Neuronal stem cell (in vitro differentiated cells): ENCODE data around the gene ALLC. TPM values are rescaled to one million over a fixed set of nuclear protein-coding genes. Genes with fewer than 3 reads are reported as not detected.
"Not testable (repeated sequence)": the region's sequence is repeated elsewhere in the genome, so short reads cannot be mapped to it uniquely, and the experiment has no call there.

Experiments
- DNase-seq: peaks from one replicate; pipeline ENCODE4 v3.0.0-alpha.2; 2013; ENCODE audit warnings: low spot score
- H2AFZ ChIP-seq: one replicate; pipeline ENCODE4 v1.6.1; 2013; ENCODE audit warnings: mild to moderate bottlenecking, low read length, inconsistent platforms
- H2AK5ac ChIP-seq: 2 replicates; pipeline ENCODE4 v1.6.1; 2013; ENCODE audit warnings: low read depth, mild to moderate bottlenecking, inconsistent platforms, low read length, moderate library complexity, mixed read lengths
- H2BK120ac ChIP-seq: 2 replicates; pipeline ENCODE4 v1.6.1; 2013; ENCODE audit warnings: low read depth, mild to moderate bottlenecking, inconsistent platforms, low read length, moderate library complexity, mixed read lengths
- H2BK12ac ChIP-seq: one replicate; pipeline ENCODE4 v1.6.1; 2013; ENCODE audit warnings: low read length, inconsistent platforms
- H2BK15ac ChIP-seq: 2 replicates; pipeline ENCODE4 v1.6.1; 2013; ENCODE audit warnings: mild to moderate bottlenecking, low read length, inconsistent platforms, mixed read lengths
- H2BK5ac ChIP-seq: one replicate; pipeline ENCODE4 v1.6.1; 2013; ENCODE audit warnings: inconsistent platforms, mild to moderate bottlenecking, low read length, moderate library complexity
- H3K14ac ChIP-seq: one replicate; pipeline ENCODE4 v1.6.1; 2013; ENCODE audit warnings: low read length, inconsistent platforms
- H3K18ac ChIP-seq: 2 replicates; pipeline ENCODE4 v1.6.1; 2013; ENCODE audit warnings: low read length, inconsistent platforms
- H3K23ac ChIP-seq: 2 replicates; pipeline ENCODE4 v1.6.1; 2013; ENCODE audit warnings: low read depth, mild to moderate bottlenecking, mixed read lengths, low read length, inconsistent platforms; ENCODE audit not compliant: poor library complexity
- H3K27ac ChIP-seq: replicated peaks from 3 replicates; pipeline ENCODE4 v1.5.1; 2013; ENCODE audit warnings: low read length, inconsistent platforms
- H3K27me3 ChIP-seq, 3 experiments: 2 replicates each; pipeline ENCODE4 v1.6.1; 2013; ENCODE audit warnings: low read length in 3 of 3, mild to moderate bottlenecking in 2 of 3, inconsistent platforms in 1 of 3, low read depth in 1 of 3, mixed read lengths in 1 of 3, moderate library complexity in 1 of 3; ENCODE audit not compliant: control insufficient read depth in 3 of 3, insufficient read depth in 3 of 3
- H3K36me3 ChIP-seq, 2 donors: replicated peaks in 1 of 2; 2 replicates each; pipeline ENCODE4 v1.6.1; 2013; ENCODE audit warnings: low read length in 2 of 2; ENCODE audit not compliant: control insufficient read depth in 2 of 2, insufficient read depth in 2 of 2
- H3K4ac ChIP-seq: 2 replicates; pipeline ENCODE4 v1.6.1; 2013; ENCODE audit warnings: inconsistent platforms, mild to moderate bottlenecking, low read length, moderate library complexity
- H3K4me1 ChIP-seq, 2 donors: 1 replicate in 1 of 2; 2 replicates in 1 of 2; pipeline ENCODE4 v1.6.1; 2013; ENCODE audit warnings: low read length in 2 of 2, low read depth in 1 of 2; ENCODE audit not compliant: control insufficient read depth in 2 of 2, insufficient read depth in 1 of 2
- H3K4me2 ChIP-seq: one replicate; pipeline ENCODE4 v1.6.1; 2013; ENCODE audit warnings: mild to moderate bottlenecking, low read length, inconsistent platforms; ENCODE audit not compliant: insufficient read depth, poor library complexity, severe bottlenecking
- H3K4me3 ChIP-seq, 2 donors: 2 replicates each; pipeline ENCODE4 v1.5.1; 2013; ENCODE audit warnings: low read length in 2 of 2, mild to moderate bottlenecking in 2 of 2, inconsistent platforms in 1 of 2, moderate library complexity in 1 of 2
- H3K79me1 ChIP-seq: one replicate; pipeline ENCODE4 v1.6.1; 2013; ENCODE audit warnings: low read depth, mild to moderate bottlenecking, inconsistent platforms, low read length, moderate library complexity
- H3K9ac ChIP-seq: one replicate; pipeline ENCODE4 v1.6.1; 2013; ENCODE audit warnings: mild to moderate bottlenecking, low read depth, low read length, inconsistent platforms; ENCODE audit not compliant: poor library complexity
- H3K9me3 ChIP-seq, 2 donors: replicated peaks in 1 of 2; 2 replicates each; pipeline versions ENCODE3 to v1.6.1; 2013; ENCODE audit warnings: low read length in 2 of 2, mild to moderate bottlenecking in 2 of 2, inconsistent platforms in 1 of 2, low read depth in 1 of 2, mixed read lengths in 1 of 2, moderate library complexity in 1 of 2; ENCODE audit not compliant: control insufficient read depth in 2 of 2, insufficient read depth in 1 of 2
- H4K8ac ChIP-seq: one replicate; pipeline ENCODE4 v1.6.1; 2013; ENCODE audit warnings: low read depth, mild to moderate bottlenecking, inconsistent platforms, low read length, moderate library complexity
- H4K91ac ChIP-seq: one replicate; pipeline ENCODE4 v1.6.1; 2013; ENCODE audit warnings: low read length, low read depth, mild to moderate bottlenecking, inconsistent platforms; ENCODE audit not compliant: poor library complexity
- WGBS, 2 donors: extraction: QIAGEN DNeasy Blood & Tissue Kit; methylation state at CpG; one replicate each; pipeline ENCODE4 v1.1.7; 2013; ENCODE audit warnings: missing lambda C conversion rate in 2 of 2, mixed read lengths in 1 of 2; ENCODE audit not compliant: insufficient read length in 2 of 2, insufficient replicate concordance in 1 of 2; ENCODE audit errors: extremely low coverage in 2 of 2; 5-methylcytosine and 5-hydroxymethylcytosine counted together
- polyA plus RNA-seq, 2 experiments: library from polyadenylated mRNA; stranded (reverse); fragments of 200-250 nt; gene quantifications; one replicate each; pipeline ENCODE4 v1.2.3, GENCODE V29; 2013

The ALLC gene
- not detected for polyA plus RNA-seq (2013, experiment 1 of 2)
- polyA plus RNA-seq (2013, experiment 2 of 2), result 0.08 TPM

- H4K8ac ChIP-seq, result no peak within 1 kb of the TSS
- no peak for DNase-seq
- no peaks in the 10 kb centered on the region for H3K36me3 ChIP-seq
Observed at GRCh38 chr2:3657881-3658280, at the start of gene ALLC. ALLC (plus strand) TSS chr2:3658200; CDS start chr2:3671158, 12,958 bp downstream.

GRCh38 chr2:3608373-3609278 lies 49.4 kb upstream of the ALLC start:
- Histone ChIP-seq H3K9me3 (peaks cover 4 to 7% of the 10 kb centered on the region in 2 donors), H2BK5ac (no peak overlapping the region), H2BK15ac (no peak overlapping the region), H3K4me1 (peaks cover 6 to 8% of the 10 kb centered on the region in 2 donors), H3K4me2 (no peak overlapping the region), H2AK5ac (peak overlapping the region; percentile 28), H3K27me3 (no peaks in the 10 kb centered on the region), H4K91ac (no peak overlapping the region), H2AFZ (no peak overlapping the region), H3K14ac (no peak overlapping the region), H4K8ac (no peak overlapping the region), H2BK120ac (no peak overlapping the region), H3K4ac (peak overlapping the region; percentile 67), H3K23ac (no peak overlapping the region), H3K79me1 (peaks cover 3% of the 10 kb centered on the region), H2BK12ac (no peak overlapping the region), H3K27ac (no peak overlapping the region), H3K36me3 (peaks cover 0 to 3% of the 10 kb centered on the region in 2 donors), H3K18ac (peak overlapping the region; percentile 42), H3K4me3 (no peak overlapping the region), H3K9ac (no peak overlapping the region)
- no peak for DNase-seq
- WGBS, 2 donors, result no CpG with 5 or more reads among the region's 19 CpGs

More at GRCh38 chr2:3657881-3658280, at the start of gene ALLC:
- Histone ChIP-seq H3K4ac (no peak within 1 kb of the TSS), H3K4me1 (peaks cover 6 to 27% of the 10 kb centered on the region in 2 donors), H3K27ac (no peak within 1 kb of the TSS), H3K4me3 (no peak within 1 kb of the TSS), H3K14ac (no peak within 1 kb of the TSS), H2BK12ac (peak within 1 kb of the TSS; percentile 26), H3K4me2 (no peak within 1 kb of the TSS), H3K27me3 (no peaks in the 10 kb centered on the region), H2AFZ (peak within 1 kb of the TSS; percentile 78), H3K9ac (peak within 1 kb of the TSS; percentile 33), H3K23ac (no peak within 1 kb of the TSS), H3K9me3 (peaks cover 0 to 14% of the 10 kb centered on the region in 2 donors), H3K18ac (peak within 1 kb of the TSS; percentile 5), H3K79me1 (no peaks in the 10 kb centered on the region), H2AK5ac (no peak within 1 kb of the TSS), H2BK15ac (peak within 1 kb of the TSS; percentile 0), H2BK120ac (no peak within 1 kb of the TSS), H4K91ac (no peak within 1 kb of the TSS), H2BK5ac (no peak within 1 kb of the TSS)
- WGBS, 2 donors, result no CpG with 5 or more reads among the region's 7 CpGs

GRCh38 chr2:3609279-3609673 lies 48.7 kb upstream of the ALLC start:
- H2BK12ac ChIP-seq, H2BK120ac ChIP-seq, H3K14ac ChIP-seq, H3K27ac ChIP-seq, H2AK5ac ChIP-seq, H3K27me3 ChIP-seq, H3K79me1 ChIP-seq, H4K8ac ChIP-seq, H4K91ac ChIP-seq, H3K23ac ChIP-seq, H3K9me3 ChIP-seq, H3K4ac ChIP-seq, H3K9ac ChIP-seq, H3K36me3 ChIP-seq, H3K4me2 ChIP-seq, DNase-seq, H3K4me1 ChIP-seq, H2BK5ac ChIP-seq, H3K18ac ChIP-seq, H2AFZ ChIP-seq, H3K4me3 ChIP-seq, H2BK15ac ChIP-seq: not testable (repeated sequence)
- WGBS, 2 donors, result no CpG with 5 or more reads among the region's 4 CpGs

- Histone ChIP-seq H2AFZ (peak overlapping the region; percentile 85), H3K4me3 (no peak overlapping the region), H2AK5ac (no peak overlapping the region), H4K8ac (no peak overlapping the region), H2BK15ac (no peak overlapping the region), H3K4me1 (peaks cover 6 to 8% of the 10 kb centered on the region in 2 donors), H3K79me1 (peaks cover 3% of the 10 kb centered on the region), H4K91ac (no peak overlapping the region), H3K27me3 (no peaks in the 10 kb centered on the region), H3K23ac (no peak overlapping the region), H3K4ac (no peak overlapping the region), H2BK120ac (no peak overlapping the region), H3K14ac (no peak overlapping the region), H3K18ac (no peak overlapping the region), H3K9ac (no peak overlapping the region), H3K4me2 (no peak overlapping the region), H2BK12ac (no peak overlapping the region), H3K9me3 (peaks cover 7% of the 10 kb centered on the region in 2 donors), H3K36me3 (peaks cover 0 to 3% of the 10 kb centered on the region in 2 donors), H2BK5ac (no peak overlapping the region), H3K27ac (no peak overlapping the region)
- DNase-seq, result no peak
- WGBS, 2 donors, result no CpG with 5 or more reads among the region's 9 CpGs
Observed at GRCh38 chr2:3610415-3610814, 47.6 kb upstream of the ALLC start.
